WTC11 (cell line): ENCODE results near the gene CAT. TPM values are rescaled to one million over a fixed set of nuclear protein-coding genes. Genes with fewer than 3 reads are reported as not detected.

Experiments
- ATAC-seq: fragments of 200-7000 bp; cut with Tn5 transposase; 2 replicates; pipeline ENCODE4 v1.10.0; 2021; ENCODE audit warnings: mild to moderate bottlenecking, moderate library complexity
- CTCF ChIA-PET: fragments of 300-600 bp; sonication (Branson Sonifier 250); formaldehyde crosslinking; loops from one replicate; lab custom pipeline; 2021; ENCODE audit warnings: antibody characterized with exemption; lab: Charles Lee
- POLR2A ChIA-PET: fragments of 350-600 bp; sonication (Branson Sonifier 250); formaldehyde crosslinking; loops from one replicate; lab custom pipeline; 2021; ENCODE audit warnings: antibody characterized with exemption; lab: Charles Lee
- DNase-seq: peaks from one replicate; pipeline ENCODE4 v3.0.0; 2021; ENCODE audit warnings: low spot score
- H3K27ac Mint-ChIP-seq: 2 replicates; pipeline ENCODE4 v1.8.0; 2021; ENCODE audit warnings: mixed read lengths
- H3K27me3 Mint-ChIP-seq: 2 replicates; pipeline ENCODE4 v1.8.0; 2021; ENCODE audit warnings: low read depth, mild to moderate bottlenecking, moderate library complexity, mixed read lengths
- H3K36me3 Mint-ChIP-seq: 2 replicates; pipeline ENCODE4 v1.8.0; 2021; ENCODE audit warnings: mixed read lengths
- H3K4me1 Mint-ChIP-seq: 2 replicates; pipeline ENCODE4 v1.8.0; 2022; ENCODE audit warnings: mixed read lengths
- H3K4me3 Mint-ChIP-seq: 2 replicates; pipeline ENCODE4 v1.8.0; 2021; ENCODE audit warnings: mild to moderate bottlenecking, moderate library complexity, mixed read lengths
- H3K9me3 Mint-ChIP-seq: 2 replicates; pipeline ENCODE4 v1.8.0; 2021; ENCODE audit warnings: mixed read lengths
- CTCF ChIP-seq: fragments of 200-600 bp; IDR thresholded peaks from 2 replicates; pipeline ENCODE4 v1.8.0; 2022; ENCODE audit warnings: antibody characterized with exemption
- EMX1 ChIP-seq: fragments of 250-450 bp; sonication (Bioruptor Pico); IDR thresholded peaks from 2 replicates; pipeline ENCODE4 v1.8.0; 2021; ENCODE audit warnings: mild to moderate bottlenecking
- ESRRA ChIP-seq: sonication (generic); formaldehyde crosslinking; IDR thresholded peaks from 2 replicates; pipeline ENCODE4 v1.8.1; 2022; ENCODE audit warnings: mild to moderate bottlenecking, missing genetic modification reagents, borderline replicate concordance
- FOXP1 ChIP-seq: sonication (generic); formaldehyde crosslinking; IDR thresholded peaks from 2 replicates; pipeline ENCODE4 v1.8.0; 2022; ENCODE audit warnings: missing genetic modification reagents, mild to moderate bottlenecking, moderate library complexity, borderline replicate concordance
- MXD4 ChIP-seq: fragments of 250-450 bp; sonication (Bioruptor Pico); IDR thresholded peaks from 2 replicates; pipeline ENCODE4 v1.8.0; 2021; ENCODE audit warnings: mild to moderate bottlenecking, moderate library complexity, borderline replicate concordance
- MYBL2 ChIP-seq: sonication (generic); formaldehyde crosslinking; IDR thresholded peaks from 2 replicates; pipeline ENCODE4 v1.8.1; 2023; ENCODE audit warnings: mild to moderate bottlenecking, moderate library complexity, missing genetic modification reagents
- NFYB ChIP-seq: sonication (generic); formaldehyde crosslinking; conservative IDR thresholded peaks from 2 replicates; pipeline ENCODE4 v1.8.0; 2022; ENCODE audit warnings: low read depth, missing genetic modification reagents
- OVOL2 ChIP-seq: fragments of 250-450 bp; sonication (Bioruptor Pico); IDR thresholded peaks from 2 replicates; pipeline ENCODE4 v1.9.0; 2021; ENCODE audit warnings: mild to moderate bottlenecking, borderline replicate concordance
- RELA ChIP-seq: sonication (generic); formaldehyde crosslinking; IDR thresholded peaks from 2 replicates; pipeline ENCODE4 v1.8.1; 2022; ENCODE audit warnings: missing genetic modification reagents, mild to moderate bottlenecking, borderline replicate concordance
- SOX15 ChIP-seq: fragments of 250-450 bp; sonication (Bioruptor Pico); IDR thresholded peaks from 2 replicates; pipeline ENCODE4 v1.9.0; 2021; ENCODE audit warnings: mild to moderate bottlenecking
- SP1 ChIP-seq: sonication (generic); formaldehyde crosslinking; conservative IDR thresholded peaks from 2 replicates; pipeline ENCODE4 v1.8.1; 2022; ENCODE audit warnings: missing genetic modification reagents
- STAT6 ChIP-seq: sonication (generic); formaldehyde crosslinking; conservative IDR thresholded peaks from 2 replicates; pipeline ENCODE4 v1.8.1; 2023; ENCODE audit warnings: mild to moderate bottlenecking, low read depth, missing genetic modification reagents, moderate library complexity
- TCF7 ChIP-seq: sonication (generic); formaldehyde crosslinking; IDR thresholded peaks from 2 replicates; pipeline ENCODE4 v1.8.0; 2022; ENCODE audit warnings: mild to moderate bottlenecking, low read depth, missing genetic modification reagents, moderate library complexity
- USF2 ChIP-seq: sonication (generic); formaldehyde crosslinking; IDR thresholded peaks from 2 replicates; pipeline ENCODE4 v1.8.1; 2023; ENCODE audit warnings: mild to moderate bottlenecking, missing genetic modification reagents, moderate library complexity
- total RNA-seq: library from RNA; stranded (reverse); gene quantifications from 3 replicates; pipeline ENCODE4 v1.2.3, GENCODE V29; 2021
- TF ChIP-seq, protein P1 (sequence below): sonication (generic); formaldehyde crosslinking; conservative IDR thresholded peaks from 2 replicates; pipeline ENCODE4 v1.8.1; 2022; ENCODE audit warnings: mild to moderate bottlenecking, missing genetic modification reagents
- TF ChIP-seq, protein P2 (sequence below): sonication (generic); formaldehyde crosslinking; IDR thresholded peaks from 2 replicates; pipeline ENCODE4 v1.8.0; 2023; ENCODE audit warnings: mild to moderate bottlenecking, missing genetic modification reagents
- TF ChIP-seq, protein P3 (sequence below): sonication (generic); formaldehyde crosslinking; IDR thresholded peaks from 2 replicates; pipeline ENCODE4 v1.8.1; 2023; ENCODE audit warnings: mild to moderate bottlenecking, missing genetic modification reagents, borderline replicate concordance

CAT gene
- total RNA-seq, 1 experiment from 2014 or later: 9.3 TPM

GRCh38 chr11:34505874-34506273, 67.1 kb downstream of the CAT start:
- Mint-ChIP-seq H3K4me3 (no peak overlapping the region), H3K36me3 (no peaks in the 10 kb centered on the region), H3K27ac (no peak overlapping the region), H3K4me1 (no peaks in the 10 kb centered on the region), H3K9me3 (no peaks in the 10 kb centered on the region), H3K27me3 (no peaks in the 10 kb centered on the region)
- TF ChIP-seq, protein P1, sequence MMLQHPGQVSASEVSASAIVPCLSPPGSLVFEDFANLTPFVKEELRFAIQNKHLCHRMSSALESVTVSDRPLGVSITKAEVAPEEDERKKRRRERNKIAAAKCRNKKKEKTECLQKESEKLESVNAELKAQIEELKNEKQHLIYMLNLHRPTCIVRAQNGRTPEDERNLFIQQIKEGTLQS (CRISPR knock-in tag): no peak
- TF ChIP-seq USF2 (CRISPR knock-in tag): no peak
- TF ChIP-seq, protein P2, sequence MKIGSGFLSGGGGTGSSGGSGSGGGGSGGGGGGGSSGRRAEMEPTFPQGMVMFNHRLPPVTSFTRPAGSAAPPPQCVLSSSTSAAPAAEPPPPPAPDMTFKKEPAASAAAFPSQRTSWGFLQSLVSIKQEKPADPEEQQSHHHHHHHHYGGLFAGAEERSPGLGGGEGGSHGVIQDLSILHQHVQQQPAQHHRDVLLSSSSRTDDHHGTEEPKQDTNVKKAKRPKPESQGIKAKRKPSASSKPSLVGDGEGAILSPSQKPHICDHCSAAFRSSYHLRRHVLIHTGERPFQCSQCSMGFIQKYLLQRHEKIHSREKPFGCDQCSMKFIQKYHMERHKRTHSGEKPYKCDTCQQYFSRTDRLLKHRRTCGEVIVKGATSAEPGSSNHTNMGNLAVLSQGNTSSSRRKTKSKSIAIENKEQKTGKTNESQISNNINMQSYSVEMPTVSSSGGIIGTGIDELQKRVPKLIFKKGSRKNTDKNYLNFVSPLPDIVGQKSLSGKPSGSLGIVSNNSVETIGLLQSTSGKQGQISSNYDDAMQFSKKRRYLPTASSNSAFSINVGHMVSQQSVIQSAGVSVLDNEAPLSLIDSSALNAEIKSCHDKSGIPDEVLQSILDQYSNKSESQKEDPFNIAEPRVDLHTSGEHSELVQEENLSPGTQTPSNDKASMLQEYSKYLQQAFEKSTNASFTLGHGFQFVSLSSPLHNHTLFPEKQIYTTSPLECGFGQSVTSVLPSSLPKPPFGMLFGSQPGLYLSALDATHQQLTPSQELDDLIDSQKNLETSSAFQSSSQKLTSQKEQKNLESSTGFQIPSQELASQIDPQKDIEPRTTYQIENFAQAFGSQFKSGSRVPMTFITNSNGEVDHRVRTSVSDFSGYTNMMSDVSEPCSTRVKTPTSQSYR (CRISPR knock-in tag): no peak
- TF ChIP-seq MXD4 (CRISPR knock-in tag): no peak
- TF ChIP-seq RELA (CRISPR knock-in tag): no peak
- TF ChIP-seq STAT6 (CRISPR knock-in tag): no peak
- TF ChIP-seq NFYB: no peak
- TF ChIP-seq MYBL2: no peak
- no peak for TF ChIP-seq SOX15 (CRISPR knock-in tag)
- no peak for TF ChIP-seq EMX1 (CRISPR knock-in tag)
- no peak for TF ChIP-seq FOXP1 (CRISPR knock-in tag)
- no peak for TF ChIP-seq OVOL2
- no peak for TF ChIP-seq CTCF
- TF ChIP-seq ESRRA (CRISPR knock-in tag): no peak
- TF ChIP-seq SP1 (CRISPR knock-in tag): no peak
- no peak for TF ChIP-seq TCF7 (CRISPR knock-in tag)
- TF ChIP-seq, protein P3, sequence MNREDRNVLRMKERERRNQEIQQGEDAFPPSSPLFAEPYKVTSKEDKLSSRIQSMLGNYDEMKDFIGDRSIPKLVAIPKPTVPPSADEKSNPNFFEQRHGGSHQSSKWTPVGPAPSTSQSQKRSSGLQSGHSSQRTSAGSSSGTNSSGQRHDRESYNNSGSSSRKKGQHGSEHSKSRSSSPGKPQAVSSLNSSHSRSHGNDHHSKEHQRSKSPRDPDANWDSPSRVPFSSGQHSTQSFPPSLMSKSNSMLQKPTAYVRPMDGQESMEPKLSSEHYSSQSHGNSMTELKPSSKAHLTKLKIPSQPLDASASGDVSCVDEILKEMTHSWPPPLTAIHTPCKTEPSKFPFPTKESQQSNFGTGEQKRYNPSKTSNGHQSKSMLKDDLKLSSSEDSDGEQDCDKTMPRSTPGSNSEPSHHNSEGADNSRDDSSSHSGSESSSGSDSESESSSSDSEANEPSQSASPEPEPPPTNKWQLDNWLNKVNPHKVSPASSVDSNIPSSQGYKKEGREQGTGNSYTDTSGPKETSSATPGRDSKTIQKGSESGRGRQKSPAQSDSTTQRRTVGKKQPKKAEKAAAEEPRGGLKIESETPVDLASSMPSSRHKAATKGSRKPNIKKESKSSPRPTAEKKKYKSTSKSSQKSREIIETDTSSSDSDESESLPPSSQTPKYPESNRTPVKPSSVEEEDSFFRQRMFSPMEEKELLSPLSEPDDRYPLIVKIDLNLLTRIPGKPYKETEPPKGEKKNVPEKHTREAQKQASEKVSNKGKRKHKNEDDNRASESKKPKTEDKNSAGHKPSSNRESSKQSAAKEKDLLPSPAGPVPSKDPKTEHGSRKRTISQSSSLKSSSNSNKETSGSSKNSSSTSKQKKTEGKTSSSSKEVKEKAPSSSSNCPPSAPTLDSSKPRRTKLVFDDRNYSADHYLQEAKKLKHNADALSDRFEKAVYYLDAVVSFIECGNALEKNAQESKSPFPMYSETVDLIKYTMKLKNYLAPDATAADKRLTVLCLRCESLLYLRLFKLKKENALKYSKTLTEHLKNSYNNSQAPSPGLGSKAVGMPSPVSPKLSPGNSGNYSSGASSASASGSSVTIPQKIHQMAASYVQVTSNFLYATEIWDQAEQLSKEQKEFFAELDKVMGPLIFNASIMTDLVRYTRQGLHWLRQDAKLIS (CRISPR knock-in tag): no peak
- CTCF ChIA-PET: no interaction called here
- DNase-seq (no peak), ATAC-seq (no peak)
- POLR2A ChIA-PET: no interaction called here
